Right lobe of liver (tissue), 6 donors: ENCODE measurements around the gene RCAN3. TPM values are rescaled to one million over a fixed set of nuclear protein-coding genes. Genes with fewer than 3 reads are reported as not detected.

Experiments
- ATAC-seq, 4 donors: fragments of 200-7000 bp; cut with Tn5 transposase; one replicate each; pipeline ENCODE4 v1.9.1; 2020; ENCODE audit warnings: mild to moderate bottlenecking in 4 of 4, moderate library complexity in 4 of 4
- DNase-seq, 3 donors: peaks; one replicate each; pipeline ENCODE4 v3.0.0-alpha.2; 2020
- H3K27ac ChIP-seq, 3 donors: fragments of 200-600 bp; one replicate each; pipeline ENCODE4 v1.8.0; 2022
- H3K27me3 ChIP-seq, 2 donors: fragments of 200-600 bp; one replicate each; pipeline ENCODE4 v1.8.0; 2022
- H3K36me3 ChIP-seq, 4 donors: fragments of 200-600 bp; sonication (generic) in 1 of 4; one replicate each; pipeline versions ENCODE4 v1.5.1 to v1.8.0; 2017 to 2022; ENCODE audit warnings: control low read depth in 1 of 4
- H3K4me1 ChIP-seq, 4 donors: fragments of 200-600 bp; sonication (generic) in 1 of 4; one replicate each; pipeline versions ENCODE4 v1.5.1 to v1.8.0; 2017 to 2022; ENCODE audit warnings: control low read depth in 1 of 4
- H3K4me3 ChIP-seq, 3 donors: fragments of 200-600 bp; one replicate each; pipeline ENCODE4 v1.8.0; 2022
- H3K9me3 ChIP-seq, 4 donors: fragments of 200-600 bp; sonication (generic) in 1 of 4; one replicate each; pipeline versions ENCODE4 v1.5.1 to v1.8.0; 2017 to 2022; ENCODE audit warnings: control low read depth in 1 of 4
- POLR2A ChIP-seq: fragments of 450-650 bp; IDR thresholded peaks from one replicate; pipeline ENCODE4 v1.6.1; 2017; ENCODE audit warnings: antibody characterized with exemption, mild to moderate bottlenecking
- WGBS: methylation state at CpG from one replicate; pipeline ENCODE4 v1.1.6; 2018; ENCODE audit warnings: low coverage, low lambda C conversion rate; ENCODE audit not compliant: insufficient coverage; ENCODE audit errors: missing lambda C conversion rate; 5-methylcytosine and 5-hydroxymethylcytosine counted together
- intact Hi-C, 2 donors: fragments of 100-400 bp; cut with DNase I; formaldehyde crosslinking; loops; one replicate each; pipeline versions ENCODE4 v1.11.2 to v1.14.1; 2022
- total RNA-seq, 6 experiments: library from RNA; depleted of rRNA in 2 of 6; stranded (reverse); fragments of >200 nt in 2 of 6; fragmentation: NEBNext Ultra II Directional in 3 of 6; extraction: Animal tissue kit (Norgen Biotek cat#: 25700) in 3 of 6; gene quantifications; one replicate each; pipeline versions ENCODE4 v1.1.0 to v1.2.4, GENCODE V29; 2016 to 2023
- TF ChIP-seq, protein P1 (sequence below), 4 donors: fragments of 200-600 bp in 3 of 4; fragments of 450-650 bp in 1 of 4; IDR thresholded peaks; one replicate each; pipeline versions ENCODE4 v1.5.1 to v1.8.0; 2016 to 2022; ENCODE audit warnings: antibody characterized with exemption in 4 of 4, mild to moderate bottlenecking in 2 of 4
- donor health status: DM: no; HTN: yes; CAD: no.
- donor health status: DM: no; HTN: no; CAD: no.
- donor health status: DM: no; HTN: no; CAD: no.
- donor health status: DM: no; HTN: yes; CAD: no.
- donor health status: DM: no; HTN: yes; CAD: no.

Gene RCAN3
- total RNA-seq, 6 experiments from 2014 or later: 1.2 to 3.1 (median 2.1) TPM

DNA sequence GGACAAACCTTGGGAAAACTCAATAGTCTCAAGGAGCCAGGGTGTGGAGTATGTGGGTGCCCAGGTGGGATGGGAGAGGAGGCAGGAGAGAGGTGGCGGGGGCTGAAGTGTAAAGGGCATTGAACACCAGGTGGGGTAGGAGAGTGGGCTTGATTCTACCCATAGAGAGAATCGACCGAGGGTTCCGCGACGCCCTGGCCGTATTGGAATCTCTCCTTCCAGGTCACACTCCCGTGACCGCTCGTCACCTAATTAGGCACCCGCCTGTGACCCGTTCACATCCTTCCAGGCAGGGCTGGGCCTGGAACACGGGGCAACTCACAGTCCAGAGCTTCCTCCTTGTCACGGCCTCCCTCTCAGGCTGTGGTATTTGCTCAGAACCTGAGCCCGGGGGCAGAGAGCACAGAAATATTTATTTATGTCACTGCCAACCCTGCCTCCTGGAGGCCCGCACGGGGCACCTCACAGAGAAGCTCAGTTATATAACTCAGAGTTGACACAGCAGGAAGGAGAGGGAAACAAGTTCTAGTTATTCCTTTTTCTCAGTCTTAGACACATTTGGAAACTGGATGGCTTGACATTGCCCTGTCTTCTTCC lies 65.3 kb downstream of the RCAN3 start:
- H3K27ac ChIP-seq: peak overlapping the region; percentile 8 to 92 (median 85)
- ATAC-seq (peak; percentile 97 to 99 (median 98)), DNase-seq (peak; percentile 76 to 92 (median 91))
- H3K27me3 ChIP-seq: no peaks in the 10 kb centered on the region
- intact Hi-C loops: no loop called here
- no peaks in the 10 kb centered on the region for H3K36me3 ChIP-seq
- H3K4me1 ChIP-seq: peaks cover 0 to 25% (median 10%) of the 10 kb centered on the region in 4 donors
- no peak overlapping the region for H3K4me3 ChIP-seq
- no peak for TF ChIP-seq POLR2A
- TF ChIP-seq, protein P1, sequence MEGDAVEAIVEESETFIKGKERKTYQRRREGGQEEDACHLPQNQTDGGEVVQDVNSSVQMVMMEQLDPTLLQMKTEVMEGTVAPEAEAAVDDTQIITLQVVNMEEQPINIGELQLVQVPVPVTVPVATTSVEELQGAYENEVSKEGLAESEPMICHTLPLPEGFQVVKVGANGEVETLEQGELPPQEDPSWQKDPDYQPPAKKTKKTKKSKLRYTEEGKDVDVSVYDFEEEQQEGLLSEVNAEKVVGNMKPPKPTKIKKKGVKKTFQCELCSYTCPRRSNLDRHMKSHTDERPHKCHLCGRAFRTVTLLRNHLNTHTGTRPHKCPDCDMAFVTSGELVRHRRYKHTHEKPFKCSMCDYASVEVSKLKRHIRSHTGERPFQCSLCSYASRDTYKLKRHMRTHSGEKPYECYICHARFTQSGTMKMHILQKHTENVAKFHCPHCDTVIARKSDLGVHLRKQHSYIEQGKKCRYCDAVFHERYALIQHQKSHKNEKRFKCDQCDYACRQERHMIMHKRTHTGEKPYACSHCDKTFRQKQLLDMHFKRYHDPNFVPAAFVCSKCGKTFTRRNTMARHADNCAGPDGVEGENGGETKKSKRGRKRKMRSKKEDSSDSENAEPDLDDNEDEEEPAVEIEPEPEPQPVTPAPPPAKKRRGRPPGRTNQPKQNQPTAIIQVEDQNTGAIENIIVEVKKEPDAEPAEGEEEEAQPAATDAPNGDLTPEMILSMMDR (IDR thresholded peaks at IDR 0.05): peak; percentile 28 to 32 (median 30)
- WGBS: 16% methylated on average over 6 of the region's 17 CpGs
- no peaks in the 10 kb centered on the region for H3K9me3 ChIP-seq

DNA sequence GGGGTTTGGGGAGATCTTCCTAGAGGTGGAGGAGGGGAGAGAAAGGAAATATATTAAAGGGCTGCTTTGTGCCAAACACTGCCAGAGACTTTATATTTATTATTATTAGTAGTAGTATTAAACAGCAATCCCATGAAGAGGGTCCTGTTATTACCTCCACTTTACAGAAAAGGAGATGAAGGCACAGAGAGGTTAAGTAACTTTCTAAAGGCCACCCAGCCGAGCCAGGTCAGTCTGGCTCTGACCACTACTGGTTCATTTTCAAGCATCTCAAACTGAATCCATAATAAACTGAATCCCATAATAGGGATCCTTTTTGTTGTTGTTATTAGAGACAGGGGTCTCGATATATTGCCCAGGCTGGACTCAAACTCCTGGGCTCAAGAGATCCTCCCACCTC lies 65.8 kb downstream of the RCAN3 start:
- 14% methylated on average over 1 of the region's 2 CpGs for WGBS
- ATAC-seq: no peak

DNA sequence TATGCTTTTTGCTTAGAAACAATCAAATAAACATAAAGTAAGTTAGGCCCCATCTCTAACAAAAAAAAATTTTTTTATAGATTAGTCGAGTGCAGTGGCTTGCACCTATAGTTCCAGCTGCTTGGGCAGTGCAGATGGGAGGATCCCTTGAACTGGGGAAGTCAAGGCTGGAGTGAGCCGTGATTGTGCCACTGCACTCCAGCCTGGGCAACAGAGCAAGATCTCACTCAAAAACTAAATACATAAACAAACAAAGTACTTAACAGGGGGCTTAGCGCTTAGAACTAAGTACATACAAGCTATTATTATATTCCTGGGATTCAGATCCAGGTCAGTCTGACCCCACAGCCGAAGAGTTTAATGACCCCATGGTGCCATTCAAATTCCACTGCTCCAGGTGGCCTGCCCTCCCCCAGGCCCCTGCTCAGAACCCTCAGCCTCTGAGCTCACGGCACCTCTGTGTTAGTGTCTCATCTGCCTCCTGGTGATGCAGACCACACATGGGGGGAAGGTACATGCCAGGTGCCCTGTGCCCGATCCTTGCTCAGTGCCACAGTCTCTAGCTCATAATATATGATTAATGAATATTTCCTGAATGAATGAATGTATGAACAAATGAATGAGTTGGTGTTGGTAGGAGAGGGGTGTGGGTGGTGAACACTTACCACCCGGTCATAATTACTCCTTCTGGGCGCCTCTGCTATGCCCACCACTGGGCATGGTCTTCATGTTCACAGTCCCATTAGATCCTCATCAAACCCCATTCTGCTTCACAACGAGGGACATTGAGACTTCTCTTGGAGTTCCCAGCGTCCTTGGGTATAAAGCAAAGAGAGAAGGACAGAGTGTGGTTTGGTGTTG lies 67.9 kb downstream of the RCAN3 start:
- ATAC-seq (peak in 1 of 4 donors; percentile 5), DNase-seq (no peak)
- WGBS: 56% methylated on average over 8 of the region's 10 CpGs
- no peaks in the 10 kb centered on the region for H3K36me3 ChIP-seq
- H3K4me3 ChIP-seq: no peak overlapping the region
- no peak overlapping the region for H3K27ac ChIP-seq
- no peaks in the 10 kb centered on the region for H3K9me3 ChIP-seq
- intact Hi-C loops: no loop called here
- H3K4me1 ChIP-seq: peaks cover 0 to 25% (median 10%) of the 10 kb centered on the region in 4 donors
- TF ChIP-seq, protein P1 (IDR thresholded peaks at IDR 0.05): no peak
- TF ChIP-seq POLR2A: no peak
- H3K27me3 ChIP-seq: no peaks in the 10 kb centered on the region

More for the DNA sequence above, 65.8 kb downstream of the RCAN3 start:
- TF ChIP-seq POLR2A: no peak
- TF ChIP-seq, protein P1 (IDR thresholded peaks at IDR 0.05): no peak
- H3K4me3 ChIP-seq: no peak overlapping the region
- intact Hi-C loops: no loop called here
- no peaks in the 10 kb centered on the region for H3K36me3 ChIP-seq
- H3K4me1 ChIP-seq: peaks cover 0 to 25% (median 10%) of the 10 kb centered on the region in 4 donors
- no peaks in the 10 kb centered on the region for H3K27me3 ChIP-seq
- no peaks in the 10 kb centered on the region for H3K9me3 ChIP-seq
- no peak for DNase-seq
- peak overlapping the region in 2 of 3 donors; percentile 85 to 92 for H3K27ac ChIP-seq

DNA sequence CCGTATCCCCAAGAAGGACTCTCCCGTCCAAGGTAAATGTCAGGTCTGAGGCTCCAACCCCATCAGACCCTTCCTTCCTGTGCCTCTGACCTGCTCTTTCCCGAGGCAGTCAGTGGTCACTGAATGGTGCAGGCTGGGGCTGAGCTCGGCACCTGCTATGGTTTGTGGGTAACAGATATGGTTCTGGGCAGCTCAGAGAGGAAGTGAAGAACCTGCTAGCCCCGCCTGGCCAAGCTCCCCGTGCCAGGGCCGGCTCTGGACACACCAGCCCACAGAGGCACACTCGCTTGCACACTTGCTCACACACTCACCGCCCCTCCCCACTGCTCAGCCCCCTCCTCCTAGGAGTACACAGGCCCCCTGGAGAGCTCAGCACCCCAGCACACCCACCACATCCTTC lies 69.7 kb downstream of the RCAN3 start:
- TF ChIP-seq POLR2A: no peak
- TF ChIP-seq, protein P1 (IDR thresholded peaks at IDR 0.05): no peak
- 55% methylated on average over 4 of the region's 9 CpGs for WGBS
- H3K36me3 ChIP-seq: no peaks in the 10 kb centered on the region
- intact Hi-C loops: no loop called here
- no peak overlapping the region for H3K4me3 ChIP-seq
- H3K9me3 ChIP-seq: no peaks in the 10 kb centered on the region
- ATAC-seq: no peak
- H3K27ac ChIP-seq: no peak overlapping the region
- H3K4me1 ChIP-seq: peaks cover 0 to 25% (median 10%) of the 10 kb centered on the region in 4 donors
- no peaks in the 10 kb centered on the region for H3K27me3 ChIP-seq
- no peak for DNase-seq
